NCI-H2196 (cell line): Measurements from ENCODE around the gene RAB11FIP4.

Source experiments
- DNase-seq: peaks from one replicate; lab custom pipeline; 2025; ENCODE audit not compliant: unreplicated experiment; lab: John Stamatoyannopoulos, UW

Gene RAB11FIP4

GRCh38 chr17:31537565-31538011, 146.1 kb downstream of the RAB11FIP4 start:
- no peak for DNase-seq

DNA sequence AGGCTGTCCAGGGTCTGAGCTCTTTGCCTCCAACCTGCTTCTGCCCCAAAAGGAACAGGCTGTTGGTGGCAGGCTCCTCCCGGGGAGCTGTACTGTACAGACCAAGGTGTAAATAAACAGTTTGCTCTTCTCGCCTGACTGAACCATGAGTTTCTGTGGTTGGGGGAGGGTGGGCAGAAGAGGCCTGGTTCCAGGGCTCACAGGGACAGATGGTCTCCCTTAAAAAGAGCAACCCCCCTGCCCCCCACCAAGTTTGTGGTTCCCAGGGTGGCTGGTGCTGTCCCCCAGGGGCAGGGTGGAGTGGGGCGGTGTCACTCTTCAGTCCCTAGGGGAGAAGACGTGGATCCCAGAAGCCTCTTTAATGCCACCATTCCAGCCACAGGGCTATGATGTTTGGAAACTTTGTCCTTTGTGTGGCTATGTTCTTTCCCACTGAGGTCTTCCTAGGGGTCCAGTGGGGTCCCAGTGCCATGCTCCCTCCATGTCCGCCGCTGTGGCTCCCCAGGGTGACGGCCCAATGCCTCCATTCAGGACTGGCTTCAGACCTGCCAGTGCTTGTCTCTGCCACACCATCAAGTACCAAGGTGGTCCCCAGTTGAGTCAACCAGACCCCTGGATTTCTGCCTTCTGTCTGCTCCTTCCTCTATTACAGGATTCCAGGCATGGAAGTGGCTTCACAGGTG, 146.7 kb downstream of the RAB11FIP4 start:
- no peak for DNase-seq

DNA sequence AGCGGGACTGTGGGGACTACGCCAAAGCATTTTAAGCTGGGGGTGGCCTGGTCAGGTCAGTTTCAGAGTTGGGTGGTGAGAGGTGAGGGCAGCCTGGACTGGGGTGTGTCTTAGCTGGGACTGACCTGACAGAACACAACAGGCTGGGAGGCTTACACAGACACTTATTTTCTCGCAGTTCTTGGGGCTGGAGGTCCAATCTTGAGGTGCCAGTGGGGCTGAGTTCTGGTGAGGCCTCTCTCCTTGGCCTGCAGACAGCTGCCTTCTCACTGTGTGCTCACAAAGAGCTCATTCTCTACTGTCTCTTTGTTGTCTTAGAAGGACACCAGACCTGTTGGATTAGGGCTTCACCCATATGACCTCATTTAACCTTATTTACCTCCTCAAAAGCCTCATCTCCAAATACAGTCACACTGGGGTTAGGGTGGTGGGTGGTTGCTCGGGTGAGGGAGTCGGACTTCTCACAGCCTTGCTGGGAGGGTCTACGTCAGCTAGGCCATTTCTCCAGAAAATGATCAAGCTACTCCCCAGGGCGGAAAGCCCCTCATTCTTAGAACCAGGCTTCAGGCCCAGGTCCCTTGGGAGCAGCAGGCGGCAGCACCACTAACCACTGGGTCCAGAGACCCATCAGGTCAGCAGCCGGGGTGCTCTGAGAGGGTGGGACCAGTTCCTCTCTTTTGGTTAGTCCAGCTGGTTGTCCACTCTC, 149.3 kb downstream of the RAB11FIP4 start:
- DNase-seq, result no peak

DNA sequence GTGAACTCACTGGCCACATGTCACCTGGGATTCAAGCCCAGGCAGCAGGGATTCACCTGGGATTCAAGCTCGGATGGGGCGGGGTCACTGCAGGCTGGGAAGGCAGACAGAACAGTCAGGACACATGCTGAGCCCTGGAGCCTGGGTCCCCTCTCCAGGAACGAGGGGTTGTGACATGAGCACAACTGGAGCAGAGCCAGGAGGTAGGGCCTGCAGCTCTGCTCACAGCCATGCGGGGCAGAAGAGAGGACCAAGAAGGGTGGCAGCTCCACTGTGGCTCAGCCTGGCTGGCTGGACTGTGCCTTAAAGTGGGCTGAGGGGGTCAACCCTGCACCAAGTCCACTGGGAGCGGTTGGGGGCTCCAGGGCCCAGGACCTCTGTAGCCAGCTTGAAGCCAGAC, 150.1 kb downstream of the RAB11FIP4 start:
- DNase-seq, result no peak

DNA sequence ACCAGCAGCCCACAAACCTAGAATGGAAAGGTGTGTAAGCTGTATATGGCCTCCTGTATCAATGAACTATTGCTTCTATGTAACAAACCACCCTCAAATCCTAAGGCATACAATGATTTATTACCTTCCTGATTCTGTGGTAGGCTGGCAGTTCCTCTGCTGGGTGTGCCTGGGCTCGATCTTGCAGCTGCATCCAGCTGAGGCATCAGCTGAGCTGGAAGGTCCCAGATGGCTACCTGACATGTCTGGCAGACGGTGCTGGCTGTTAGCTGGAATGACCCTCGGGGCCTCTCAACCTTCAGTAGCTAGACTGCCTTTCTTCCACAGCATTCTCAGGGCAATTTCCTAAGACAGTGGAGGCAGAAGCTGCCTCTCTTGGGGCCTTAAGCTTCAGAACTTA, 152.7 kb downstream of the RAB11FIP4 start:
- DNase-seq, result no peak

DNA sequence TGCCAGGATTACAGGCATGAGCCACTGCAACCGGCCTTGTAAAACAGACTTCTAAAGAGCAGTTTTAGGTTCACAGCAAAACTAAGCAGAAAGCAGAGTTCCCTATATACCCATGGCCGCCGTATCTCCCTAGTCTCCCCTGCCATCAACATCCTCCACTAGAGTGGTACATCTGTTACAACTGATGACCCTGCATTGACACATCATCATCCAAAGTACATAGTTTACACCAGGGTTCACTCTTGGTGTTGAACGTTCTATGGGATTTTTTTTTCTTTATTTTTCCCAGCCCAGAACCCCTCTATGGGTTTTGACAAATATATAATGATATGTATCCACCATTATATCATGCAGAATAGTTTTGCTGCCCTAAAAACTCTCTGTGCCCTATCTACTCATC, 155.2 kb downstream of the RAB11FIP4 start:
- no peak for DNase-seq

DNA sequence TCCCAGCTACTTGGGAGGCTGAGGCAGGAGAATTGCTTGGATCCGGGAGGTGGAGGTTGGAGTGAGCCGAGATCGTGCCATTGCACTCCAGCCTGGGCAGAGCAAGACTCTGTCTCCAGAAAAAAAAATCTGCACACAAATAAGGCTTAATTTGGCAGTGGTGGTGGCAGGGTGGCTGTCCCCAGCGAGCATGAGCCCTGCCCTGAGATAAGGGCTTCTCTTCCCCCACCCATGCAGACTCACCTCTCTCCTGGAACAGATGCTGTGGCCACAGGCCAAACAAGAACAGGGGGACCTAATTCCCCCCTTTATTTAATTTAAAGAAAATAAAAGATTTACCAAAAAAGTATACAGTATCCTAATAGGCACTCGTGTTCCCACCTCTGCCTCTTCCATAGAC, 157.2 kb downstream of the RAB11FIP4 start:
- DNase-seq, result no peak

- DNase-seq, result no peak
These were observed 157.6 kb downstream of the RAB11FIP4 start for GRCh38 chr17:31549121-31549524.

GRCh38 chr17:31549525-31550388, 158.3 kb downstream of the RAB11FIP4 start:
- peak; percentile 68 for DNase-seq

DNA sequence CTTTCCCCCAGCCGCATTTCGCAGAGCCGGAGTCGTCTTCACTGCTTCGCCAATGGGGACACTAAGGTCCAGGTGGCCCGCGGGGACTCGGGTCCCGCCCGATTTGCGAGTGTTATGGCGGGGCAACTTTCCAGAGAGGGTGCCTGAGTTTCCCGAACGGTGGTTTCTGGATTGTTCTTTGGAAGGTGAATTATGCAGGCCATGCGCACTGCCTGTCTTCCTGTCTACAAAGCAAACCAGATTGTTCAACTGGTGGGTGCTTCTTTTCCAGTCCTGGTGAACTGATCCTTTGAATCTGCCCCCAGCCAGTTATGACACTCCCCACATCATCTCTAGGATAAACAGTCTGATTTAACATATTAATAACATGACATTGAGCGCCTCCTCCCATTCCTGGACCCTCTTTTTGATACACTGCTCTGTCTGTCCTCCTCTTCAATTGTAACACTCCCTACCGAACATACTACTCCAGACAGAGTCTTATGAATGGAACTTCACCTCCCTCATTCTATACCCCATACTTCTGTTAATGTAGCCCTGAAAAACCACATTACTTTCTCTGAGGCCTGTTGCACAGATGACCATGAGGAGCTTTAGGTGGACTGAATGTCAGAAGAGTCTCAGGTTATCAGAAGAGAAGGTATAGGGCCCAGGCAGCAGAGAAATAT, 159.0 kb downstream of the RAB11FIP4 start:
- no peak for DNase-seq

DNA sequence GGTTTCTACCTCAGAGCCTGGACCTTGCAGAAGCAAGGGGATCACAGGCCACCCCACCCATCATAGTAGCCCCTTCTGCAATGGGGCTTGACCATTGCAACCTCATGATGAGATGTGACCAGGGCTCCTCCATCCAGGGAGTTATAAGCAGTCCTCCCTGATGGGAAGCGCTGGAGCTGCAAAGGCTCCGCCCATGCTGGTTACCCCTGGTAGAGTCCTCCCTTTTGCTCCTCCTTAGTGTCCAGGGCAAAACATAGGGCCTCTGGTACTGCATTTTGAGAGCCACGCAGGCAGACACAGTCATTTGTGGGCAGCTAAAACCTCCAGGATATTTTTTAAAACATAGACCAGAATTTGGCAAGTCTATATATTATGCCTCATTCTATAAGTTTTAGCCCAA, 161.1 kb downstream of the RAB11FIP4 start:
- DNase-seq, result no peak

DNA sequence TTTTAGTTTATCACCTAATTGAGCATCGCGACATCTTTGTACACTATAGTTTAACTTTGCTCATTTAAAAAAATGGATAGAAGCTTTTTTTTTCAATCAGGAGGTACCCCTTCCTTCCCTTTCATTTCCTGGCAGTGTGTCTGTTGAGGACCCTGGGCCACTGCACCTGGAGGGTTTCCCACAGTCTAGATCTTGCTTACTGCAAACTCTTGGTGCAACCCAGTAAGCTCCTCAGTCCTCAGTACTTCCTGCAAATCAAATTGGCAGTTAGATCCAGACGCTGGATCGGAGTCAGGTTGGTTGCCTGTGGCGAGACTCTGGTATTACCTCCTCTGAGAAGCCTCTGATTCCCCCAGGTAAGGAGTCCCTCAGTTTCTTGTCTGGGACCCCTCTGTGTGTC, 162.0 kb downstream of the RAB11FIP4 start:
- no peak for DNase-seq

GRCh38 chr17:31554930-31555329, 163.5 kb downstream of the RAB11FIP4 start:
- no peak for DNase-seq

GRCh38 chr17:31556969-31557645, 165.6 kb downstream of the RAB11FIP4 start:
- DNase-seq, result no peak

DNA sequence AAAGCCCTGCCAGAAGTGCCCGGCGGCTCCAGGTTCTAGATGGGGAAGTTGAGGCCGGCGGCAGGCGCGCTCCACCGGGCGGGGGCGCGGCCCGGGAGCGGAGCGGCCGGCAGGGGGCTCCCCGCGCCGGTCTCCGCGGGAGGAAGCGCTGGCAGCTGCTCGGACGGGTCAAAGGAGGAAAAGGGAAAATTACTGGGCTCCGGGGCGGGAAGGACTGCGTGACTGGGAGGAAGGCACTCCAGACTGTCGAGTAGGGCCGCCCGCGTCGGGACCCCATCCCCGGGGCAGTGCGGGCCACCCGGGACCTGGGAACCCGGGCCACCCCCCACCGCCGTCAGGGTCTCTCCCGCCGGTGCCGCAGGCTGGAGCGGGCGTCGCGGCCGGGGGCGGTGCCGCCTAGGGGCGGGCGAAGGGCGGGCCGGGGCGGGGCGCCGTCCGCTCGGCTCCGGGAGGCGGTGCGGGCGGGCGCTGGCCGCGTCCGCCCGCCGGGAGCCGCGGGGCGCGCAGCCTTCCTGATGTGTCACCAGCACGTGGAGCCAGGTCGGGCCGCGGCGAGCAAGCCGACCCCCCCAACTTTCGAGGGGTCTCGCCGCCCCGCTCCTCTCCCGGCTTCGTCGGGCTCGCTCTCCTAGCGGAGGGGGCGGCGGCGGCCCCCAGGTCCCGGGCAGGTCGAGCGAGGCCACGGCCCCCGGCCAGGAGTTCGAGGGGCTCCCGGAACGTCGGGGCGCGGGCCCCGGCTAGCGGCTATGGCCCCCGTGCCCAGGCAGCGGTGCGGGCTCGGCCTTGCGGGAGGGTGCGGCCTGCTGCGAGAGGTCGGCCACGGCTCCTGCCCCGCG, 167.5 kb downstream of the RAB11FIP4 start:
- DNase-seq, result peak; percentile 58

GRCh38 chr17:31559584-31560501, 168.4 kb downstream of the RAB11FIP4 start:
- no peak for DNase-seq

- no peak for DNase-seq
These were observed 169.3 kb downstream of the RAB11FIP4 start for GRCh38 chr17:31560616-31561235.
